Tibial nerve (tissue), 3 donors: Measurements from ENCODE around the gene HOMER2.

Source experiments
- CTCF ChIP-seq, 5 experiments: fragments of 200-600 bp in 3 of 5; fragments of 450-650 bp in 2 of 5; sonication (generic) in 3 of 5; IDR thresholded peaks; one replicate each; pipeline ENCODE4 v1.5.1; 2016 to 2019; ENCODE audit warnings: antibody characterized with exemption in 5 of 5, mild to moderate bottlenecking in 3 of 5, moderate library complexity in 2 of 5
- POLR2A ChIP-seq, 2 donors: fragments of 450-650 bp; IDR thresholded peaks; one replicate each; pipeline ENCODE4 v1.6.1; 2017; ENCODE audit warnings: antibody characterized with exemption in 2 of 2, mild to moderate bottlenecking in 2 of 2, moderate library complexity in 2 of 2

- no peak for TF ChIP-seq POLR2A (IDR thresholded peaks at IDR 0.05)
- TF ChIP-seq CTCF (IDR thresholded peaks at IDR 0.05), result no peak
These were observed 38.1 kb downstream of the HOMER2 start for GRCh38 chr15:82914396-82914795.
